Peyer's patch (tissue), 4 donors: ENCODE data around the gene KRTAP2-1.

Source experiments
- POLR2A ChIP-seq, 2 donors: fragments of 450-650 bp; IDR thresholded peaks; one replicate each; pipeline ENCODE4 v1.5.1; 2017; ENCODE audit warnings: antibody characterized with exemption in 2 of 2, mild to moderate bottlenecking in 2 of 2, moderate library complexity in 2 of 2
- TF ChIP-seq, protein P1 (sequence below), 6 experiments: fragments of 450-650 bp in 4 of 6; fragments of 200-600 bp in 2 of 6; sonication (generic) in 1 of 6; IDR thresholded peaks; one replicate each; pipeline ENCODE4 v1.5.1; 2017 to 2019; ENCODE audit warnings: antibody characterized with exemption in 6 of 6, mild to moderate bottlenecking in 3 of 6, moderate library complexity in 1 of 6

DNA sequence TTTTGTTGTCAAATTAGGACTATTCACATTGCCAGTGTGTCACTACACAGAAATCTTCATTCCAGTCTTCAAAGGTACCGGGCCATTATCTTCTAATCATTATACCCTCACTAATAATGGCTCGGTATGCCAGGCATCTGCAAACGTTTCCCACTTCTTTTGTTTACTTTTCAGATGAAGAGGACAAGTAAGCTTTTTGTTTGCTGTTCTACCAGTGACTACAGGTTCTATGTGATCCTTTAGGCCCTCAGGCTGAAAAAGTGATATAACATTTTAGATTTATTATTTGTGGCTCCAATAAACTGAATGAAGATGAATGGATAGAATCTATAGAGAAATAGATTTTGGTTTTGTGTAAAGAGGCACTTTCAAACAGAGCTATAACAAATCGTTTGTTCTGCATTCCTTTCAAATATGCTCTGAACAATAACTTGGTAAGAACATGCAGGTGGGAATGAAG lies 37.8 kb downstream of the KRTAP2-1 start:
- TF ChIP-seq, protein P1, sequence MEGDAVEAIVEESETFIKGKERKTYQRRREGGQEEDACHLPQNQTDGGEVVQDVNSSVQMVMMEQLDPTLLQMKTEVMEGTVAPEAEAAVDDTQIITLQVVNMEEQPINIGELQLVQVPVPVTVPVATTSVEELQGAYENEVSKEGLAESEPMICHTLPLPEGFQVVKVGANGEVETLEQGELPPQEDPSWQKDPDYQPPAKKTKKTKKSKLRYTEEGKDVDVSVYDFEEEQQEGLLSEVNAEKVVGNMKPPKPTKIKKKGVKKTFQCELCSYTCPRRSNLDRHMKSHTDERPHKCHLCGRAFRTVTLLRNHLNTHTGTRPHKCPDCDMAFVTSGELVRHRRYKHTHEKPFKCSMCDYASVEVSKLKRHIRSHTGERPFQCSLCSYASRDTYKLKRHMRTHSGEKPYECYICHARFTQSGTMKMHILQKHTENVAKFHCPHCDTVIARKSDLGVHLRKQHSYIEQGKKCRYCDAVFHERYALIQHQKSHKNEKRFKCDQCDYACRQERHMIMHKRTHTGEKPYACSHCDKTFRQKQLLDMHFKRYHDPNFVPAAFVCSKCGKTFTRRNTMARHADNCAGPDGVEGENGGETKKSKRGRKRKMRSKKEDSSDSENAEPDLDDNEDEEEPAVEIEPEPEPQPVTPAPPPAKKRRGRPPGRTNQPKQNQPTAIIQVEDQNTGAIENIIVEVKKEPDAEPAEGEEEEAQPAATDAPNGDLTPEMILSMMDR (IDR thresholded peaks at IDR 0.05): no peak
- no peak for TF ChIP-seq POLR2A (IDR thresholded peaks at IDR 0.05)
